ENCODE data around the gene POU2F3. TPM values are rescaled to one million over a fixed set of nuclear protein-coding genes. Genes with fewer than 3 reads are reported as not detected.
A peak's percentile ranks its signal among the peaks of the same experiment; 100 is the strongest.

POU2F3 gene
- total RNA-seq, 4 donors from 2014 or later: not detected

GRCh38 chr11:120209746-120210625 lies 30.0 kb upstream of the POU2F3 start:
- no peaks in the 10 kb centered on the region for H3K27me3 ChIP-seq
- H3K4me3 ChIP-seq: peak overlapping the region; percentile 58 to 88 (median 66)
- no peak for TF ChIP-seq POLR2A (IDR thresholded peaks at IDR 0.05)
- TF ChIP-seq, protein P1, sequence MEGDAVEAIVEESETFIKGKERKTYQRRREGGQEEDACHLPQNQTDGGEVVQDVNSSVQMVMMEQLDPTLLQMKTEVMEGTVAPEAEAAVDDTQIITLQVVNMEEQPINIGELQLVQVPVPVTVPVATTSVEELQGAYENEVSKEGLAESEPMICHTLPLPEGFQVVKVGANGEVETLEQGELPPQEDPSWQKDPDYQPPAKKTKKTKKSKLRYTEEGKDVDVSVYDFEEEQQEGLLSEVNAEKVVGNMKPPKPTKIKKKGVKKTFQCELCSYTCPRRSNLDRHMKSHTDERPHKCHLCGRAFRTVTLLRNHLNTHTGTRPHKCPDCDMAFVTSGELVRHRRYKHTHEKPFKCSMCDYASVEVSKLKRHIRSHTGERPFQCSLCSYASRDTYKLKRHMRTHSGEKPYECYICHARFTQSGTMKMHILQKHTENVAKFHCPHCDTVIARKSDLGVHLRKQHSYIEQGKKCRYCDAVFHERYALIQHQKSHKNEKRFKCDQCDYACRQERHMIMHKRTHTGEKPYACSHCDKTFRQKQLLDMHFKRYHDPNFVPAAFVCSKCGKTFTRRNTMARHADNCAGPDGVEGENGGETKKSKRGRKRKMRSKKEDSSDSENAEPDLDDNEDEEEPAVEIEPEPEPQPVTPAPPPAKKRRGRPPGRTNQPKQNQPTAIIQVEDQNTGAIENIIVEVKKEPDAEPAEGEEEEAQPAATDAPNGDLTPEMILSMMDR (IDR thresholded peaks at IDR 0.05 in 4 of 5, conservative IDR thresholded peaks at IDR 0.05 in 1 of 5): no peak
- intact Hi-C loops (cut with DNase I; ENCODE audit: low total_unique reads) (loop anchor here (2.0 kb wide), 1 partner anchor 15 kb away; no protein-coding TSS in a partner anchor), in situ Hi-C loops (cut with MboI; ENCODE audit: low sequenced_read_pairs in 4 of 4) (no loop called here)
- ATAC-seq (peak in 1 of 2 donors; percentile 2), DNase-seq (no peak)
- H3K36me3 ChIP-seq: no peaks in the 10 kb centered on the region
- peak overlapping the region; percentile 56 to 79 (median 76) for H3K27ac ChIP-seq
- peaks cover 17 to 23% of the 10 kb centered on the region in 2 donors for H3K4me1 ChIP-seq
- H3K9me3 ChIP-seq: no peaks in the 10 kb centered on the region

DNA sequence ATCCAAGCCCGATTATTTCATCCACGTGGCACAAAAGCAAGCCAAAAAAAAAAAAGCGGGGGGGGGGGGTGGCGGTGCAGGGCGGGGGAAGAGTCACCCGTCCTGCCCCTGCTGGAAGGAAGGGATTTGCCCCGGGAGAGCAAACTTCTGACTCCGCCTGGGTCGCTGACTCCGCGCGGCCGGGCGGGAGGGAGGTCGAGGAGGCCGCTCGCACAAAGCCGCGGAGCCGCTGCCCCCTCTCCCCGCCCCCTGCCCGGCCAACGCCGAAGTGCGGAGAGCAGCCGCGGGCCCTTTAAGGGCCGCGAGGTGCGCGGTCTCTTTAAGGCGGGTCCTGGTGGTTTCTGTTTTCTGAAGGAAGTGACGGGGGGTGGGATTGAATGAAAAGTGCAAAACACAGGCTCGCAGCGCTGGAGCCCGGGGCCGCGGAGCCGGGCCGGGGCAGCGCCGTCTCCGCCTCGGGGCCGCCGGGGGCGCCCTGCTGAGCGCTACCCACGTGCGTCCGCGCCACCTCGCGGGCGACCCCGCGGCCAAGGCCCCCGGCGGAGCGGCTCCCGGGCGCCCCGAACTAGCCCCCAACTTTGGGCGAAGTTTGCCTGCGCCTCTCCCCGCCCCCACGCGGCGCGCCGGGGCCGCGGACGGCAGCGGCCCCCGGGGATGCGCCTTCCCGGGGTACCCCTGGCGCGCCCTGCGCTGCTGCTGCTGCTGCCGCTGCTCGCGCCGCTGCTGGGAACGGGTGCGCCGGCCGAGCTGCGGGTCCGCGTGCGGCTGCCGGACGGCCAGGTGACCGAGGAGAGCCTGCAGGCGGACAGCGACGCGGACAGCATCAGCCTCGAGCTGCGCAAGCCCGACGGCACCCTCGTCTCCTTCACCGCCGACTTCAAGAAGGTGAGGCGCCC lies 29.1 kb upstream of the POU2F3 start, which contains the start of gene OAF:
Gene OAF, plus strand, starts transcription at position 407 of the 896 bp plus-strand sequence. Its CDS starts 248 bp downstream, at position 655.
- intact Hi-C loops (cut with DNase I; ENCODE audit: low total_unique reads): loop anchor here (2.0 kb wide), 1 partner anchor 14 kb away; no protein-coding TSS in a partner anchor
- Histone ChIP-seq H3K4me3 (peak within 1 kb of the TSS; percentile 58 to 88 (median 66)), H3K4me1 (peaks cover 17 to 26% of the 10 kb centered on the region in 2 donors), H3K27me3 (no peaks in the 10 kb centered on the region), H3K9me3 (no peaks in the 10 kb centered on the region), H3K36me3 (no peaks in the 10 kb centered on the region), H3K27ac (peak within 1 kb of the TSS; percentile 56 to 79 (median 76))
- peak; percentile 28 to 60 for TF ChIP-seq POLR2A (IDR thresholded peaks at IDR 0.05)
- TF ChIP-seq, protein P1 (IDR thresholded peaks at IDR 0.05 in 4 of 5, conservative IDR thresholded peaks at IDR 0.05 in 1 of 5): peak in 4 of 5 experiments; percentile 19 to 43 (median 28)
- ATAC-seq (peak; percentile 75 to 79), DNase-seq (peak; percentile 42 to 61)
- in situ Hi-C loops (cut with MboI; ENCODE audit: low sequenced_read_pairs in 4 of 4): no loop called here

- no peak for ATAC-seq
- Histone ChIP-seq H3K27ac (peak overlapping the region; percentile 56 to 79 (median 66)), H3K4me3 (peak overlapping the region; percentile 58 to 88 (median 66)), H3K4me1 (peaks cover 17 to 27% of the 10 kb centered on the region in 2 donors), H3K9me3 (no peaks in the 10 kb centered on the region), H3K36me3 (no peaks in the 10 kb centered on the region), H3K27me3 (no peaks in the 10 kb centered on the region)
- intact Hi-C loops (cut with DNase I; ENCODE audit: low total_unique reads): loop anchor here (2.0 kb wide), 1 partner anchor 13 kb away; no protein-coding TSS in a partner anchor
- TF ChIP-seq POLR2A (IDR thresholded peaks at IDR 0.05): no peak
- TF ChIP-seq, protein P1 (IDR thresholded peaks at IDR 0.05 in 4 of 5, conservative IDR thresholded peaks at IDR 0.05 in 1 of 5): no peak
- in situ Hi-C loops (cut with MboI; ENCODE audit: low sequenced_read_pairs in 4 of 4): no loop called here
- no peak for DNase-seq
Measured at GRCh38 chr11:120211522-120212258, 28.2 kb upstream of the POU2F3 start.

All from gastrocnemius medialis (tissue), 4 donors.